ENCODE measurements around the gene SLC46A3. TPM values are rescaled to one million over a fixed set of nuclear protein-coding genes. Genes with fewer than 3 reads are reported as not detected.

The SLC46A3 gene
- total and polyA plus RNA-seq, 2 of the 13 experiments (the other 11 are each of a cell fraction or from before 2014, with no cell fraction given), result not detected

DNA sequence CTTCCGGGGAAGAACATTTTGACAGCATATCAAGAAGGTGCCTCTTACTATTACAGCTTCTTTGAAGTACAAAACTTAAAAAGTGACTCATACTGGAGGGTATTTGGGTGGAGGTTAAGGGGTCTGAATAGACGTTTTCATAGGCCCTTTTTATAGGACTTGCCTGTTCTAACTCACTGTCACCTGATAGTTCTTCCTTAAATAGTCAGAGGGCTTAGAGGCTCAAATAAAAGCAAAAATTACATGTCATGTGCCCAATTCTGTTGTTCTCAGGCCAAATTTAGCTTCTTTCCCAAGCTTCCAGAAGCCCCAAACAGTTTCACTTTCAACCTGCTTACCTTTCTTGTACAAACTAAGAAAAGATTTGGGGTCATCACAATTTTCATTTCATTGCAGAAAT is 16.1 kb upstream of the SLC46A3 start:
- 0% methylated on average over 2 of the region's 2 CpGs for WGBS (ENCODE audit: low lambda C conversion rate)
- H3K4me1 ChIP-seq (ENCODE audit: insufficient read depth, low read length), result no peaks in the 10 kb centered on the region
- no peaks in the 10 kb centered on the region for H3K79me2 ChIP-seq (ENCODE audit: insufficient read depth, low read length)
- H3K9ac ChIP-seq (ENCODE audit: insufficient read depth, low read depth, low read length), result no peak overlapping the region
- in situ Hi-C loops (cut with HindIII; ENCODE audit: extremely low pct_ligation_motif_present, low pct_unique_long_range_greater_than_20kb), result no loop called here
- FAIRE-seq (no peak), ATAC-seq (no peak), DNase-seq (ENCODE audit: low spot score) (no peak)
- intact Hi-C loops (cut with micrococcal nuclease; ENCODE audit: unreplicated experiment), result no loop called here
- H3K4me3 ChIP-seq (replicated peaks in 1 of 3; ENCODE audit: insufficient read depth in 1 of 3, low read depth in 2 of 3, low read length in 3 of 3), result no peak overlapping the region
- TF ChIP-seq ZNF598 (CRISPR knock-in tag; IDR thresholded peaks at IDR 0.05; ENCODE audit: borderline replicate concordance), result no peak
- TF ChIP-seq CBX1 (IDR thresholded peaks at IDR 0.05; ENCODE audit: low read depth), result no peak
- no peak for TF ChIP-seq ZNF616 (CRISPR knock-in tag; IDR thresholded peaks at IDR 0.05; ENCODE audit: low read depth)
- TF ChIP-seq KLF15 (CRISPR knock-in tag; IDR thresholded peaks at IDR 0.05; ENCODE audit: borderline replicate concordance), result no peak
- no peak for TF ChIP-seq ZNF510 (CRISPR knock-in tag; IDR thresholded peaks at IDR 0.05; ENCODE audit: low read depth)
- TF ChIP-seq ZNF644 (CRISPR knock-in tag; IDR thresholded peaks at IDR 0.05; ENCODE audit: low read depth), result no peak
- TF ChIP-seq PITX1 (CRISPR knock-in tag; IDR thresholded peaks at IDR 0.05), result no peak
- no peak for TF ChIP-seq ZNF556 (CRISPR knock-in tag; IDR thresholded peaks at IDR 0.05; ENCODE audit: borderline replicate concordance)
- no peak for TF ChIP-seq RARG (CRISPR knock-in tag; IDR thresholded peaks at IDR 0.05; ENCODE audit: low read depth)
- TF ChIP-seq ZNF850 (CRISPR knock-in tag; conservative IDR thresholded peaks at IDR 0.05), result no peak
- no peak for TF ChIP-seq SOX13 (IDR thresholded peaks at IDR 0.05)
- no peak for TF ChIP-seq SOX13 (CRISPR knock-in tag; conservative IDR thresholded peaks at IDR 0.05 in 1 of 2, IDR thresholded peaks at IDR 0.05 in 1 of 2)
- TF ChIP-seq ZNF441 (CRISPR knock-in tag; IDR thresholded peaks at IDR 0.05; ENCODE audit: borderline replicate concordance), result no peak
- no peak for TF ChIP-seq HNRNPL (IDR thresholded peaks at IDR 0.05; ENCODE audit: low read depth, low read length)
- TF ChIP-seq RELA (CRISPR knock-in tag; IDR thresholded peaks at IDR 0.05), result no peak
- TF ChIP-seq ZNF737 (CRISPR knock-in tag; IDR thresholded peaks at IDR 0.05; ENCODE audit: borderline replicate concordance), result no peak
- TF ChIP-seq, protein P1, sequence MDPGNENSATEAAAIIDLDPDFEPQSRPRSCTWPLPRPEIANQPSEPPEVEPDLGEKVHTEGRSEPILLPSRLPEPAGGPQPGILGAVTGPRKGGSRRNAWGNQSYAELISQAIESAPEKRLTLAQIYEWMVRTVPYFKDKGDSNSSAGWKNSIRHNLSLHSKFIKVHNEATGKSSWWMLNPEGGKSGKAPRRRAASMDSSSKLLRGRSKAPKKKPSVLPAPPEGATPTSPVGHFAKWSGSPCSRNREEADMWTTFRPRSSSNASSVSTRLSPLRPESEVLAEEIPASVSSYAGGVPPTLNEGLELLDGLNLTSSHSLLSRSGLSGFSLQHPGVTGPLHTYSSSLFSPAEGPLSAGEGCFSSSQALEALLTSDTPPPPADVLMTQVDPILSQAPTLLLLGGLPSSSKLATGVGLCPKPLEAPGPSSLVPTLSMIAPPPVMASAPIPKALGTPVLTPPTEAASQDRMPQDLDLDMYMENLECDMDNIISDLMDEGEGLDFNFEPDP (CRISPR knock-in tag; conservative IDR thresholded peaks at IDR 0.05), result no peak
- no peak overlapping the region for H3K4me2 ChIP-seq (ENCODE audit: low read depth, low read length)
- H3K27ac ChIP-seq (ENCODE audit: extremely low read length, insufficient read depth, low read length), result no peak overlapping the region
- H2AFZ ChIP-seq (ENCODE audit: low read length), result no peak overlapping the region
- ChIA-PET CTCF (ENCODE audit: low intra/inter-chr PET ratio, low total read pairs) (no interaction called here), POLR2A (no interaction called here)
- no peaks in the 10 kb centered on the region; a peak in 2 of 5 replicates for H3K27me3 ChIP-seq (ENCODE audit: control insufficient read depth in 1 of 2, insufficient read depth in 2 of 2, low read length in 2 of 2)
- H3K9me3 ChIP-seq (ENCODE audit: low read length), result no peaks in the 10 kb centered on the region
- no peaks in the 10 kb centered on the region for H4K20me1 ChIP-seq (ENCODE audit: insufficient read depth, low read length)
- no TSS peak for BruUV-seq (replicated peaks)
- H3K36me3 ChIP-seq (replicated peaks in 1 of 2; ENCODE audit: control insufficient read depth in 1 of 2, insufficient read depth in 2 of 2, low read length in 2 of 2), result no peaks in the 10 kb centered on the region
